ENCODE results near the gene MANF. TPM values are rescaled to one million over a fixed set of nuclear protein-coding genes. Genes with fewer than 3 reads are reported as not detected.

Gene MANF
- total RNA-seq, 2 experiments from 2014 or later, result 157 to 159 TPM

DNA sequence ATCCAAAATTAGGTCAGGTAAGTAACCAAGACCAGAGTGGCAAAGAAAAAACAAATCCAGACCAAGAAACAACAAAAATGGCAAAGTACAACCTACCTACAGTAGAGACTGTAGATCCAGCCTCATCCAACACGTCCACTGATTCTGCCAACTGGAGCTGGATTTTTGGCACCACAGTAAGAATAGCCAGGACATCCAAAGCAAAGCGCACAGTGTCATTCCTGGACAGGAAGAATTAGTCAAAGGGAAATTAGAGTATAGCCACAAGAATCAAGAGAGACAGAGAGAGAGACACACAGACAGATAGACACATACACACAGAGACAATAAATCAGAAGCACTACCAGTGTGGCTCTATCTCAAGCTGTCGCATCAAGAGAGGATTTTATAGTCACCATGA, 37.1 kb downstream of the MANF start:
- Mint-ChIP-seq H3K9me3 (no peaks in the 10 kb centered on the region), H3K27me3 (no peaks in the 10 kb centered on the region), H3K36me3 (peaks cover 7% of the 10 kb centered on the region), H3K4me3 (no peak overlapping the region), H3K27ac (no peak overlapping the region), H3K4me1 (no peaks in the 10 kb centered on the region)
- no peak for DNase-seq

DNA sequence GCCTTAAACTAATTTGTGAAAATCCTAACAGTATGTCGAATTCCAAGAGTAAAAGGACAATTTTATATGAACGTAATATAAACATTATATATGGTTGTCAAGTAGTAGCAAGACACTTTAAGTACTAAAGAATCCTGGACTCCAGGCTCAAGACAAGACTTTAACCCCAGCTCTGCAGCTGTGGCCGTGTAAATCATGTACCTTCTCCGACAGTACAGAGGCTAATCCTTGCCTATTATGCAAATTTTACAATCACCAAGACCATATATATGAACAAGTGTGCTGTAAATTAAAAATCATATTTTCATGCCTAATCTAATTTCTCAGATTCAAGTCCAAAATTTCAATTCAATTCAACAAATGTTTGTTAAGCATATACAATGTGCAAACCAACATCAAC, 41.8 kb downstream of the MANF start:
- Mint-ChIP-seq H3K4me1 (no peaks in the 10 kb centered on the region), H3K36me3 (peaks cover 14% of the 10 kb centered on the region), H3K27me3 (no peaks in the 10 kb centered on the region), H3K27ac (no peak overlapping the region), H3K4me3 (no peak overlapping the region), H3K9me3 (no peaks in the 10 kb centered on the region)
- DNase-seq, result no peak

DNA sequence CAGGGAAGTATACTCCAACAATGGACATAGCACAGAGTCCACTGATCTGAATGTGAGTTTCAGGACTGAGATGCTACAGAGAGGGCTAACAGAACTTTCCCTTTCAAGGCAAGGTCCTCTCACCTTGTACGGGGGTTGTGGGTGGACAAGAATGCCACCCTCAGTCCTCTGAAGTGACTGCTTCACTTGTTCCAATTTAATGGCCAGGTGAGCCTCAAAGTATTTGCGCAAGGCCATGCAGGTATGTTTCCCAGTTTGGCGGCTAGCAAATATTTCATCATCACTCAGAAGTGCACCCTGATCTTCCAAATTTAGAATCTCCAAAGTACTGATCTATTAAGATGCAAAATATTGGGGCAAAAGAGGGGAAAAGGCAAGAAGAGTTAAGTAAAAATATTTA, 44.0 kb downstream of the MANF start:
- Mint-ChIP-seq H3K27me3 (no peaks in the 10 kb centered on the region), H3K4me1 (no peaks in the 10 kb centered on the region), H3K9me3 (no peaks in the 10 kb centered on the region), H3K4me3 (no peak overlapping the region), H3K36me3 (peaks cover 15% of the 10 kb centered on the region), H3K27ac (no peak overlapping the region)
- no peak for DNase-seq

DNA sequence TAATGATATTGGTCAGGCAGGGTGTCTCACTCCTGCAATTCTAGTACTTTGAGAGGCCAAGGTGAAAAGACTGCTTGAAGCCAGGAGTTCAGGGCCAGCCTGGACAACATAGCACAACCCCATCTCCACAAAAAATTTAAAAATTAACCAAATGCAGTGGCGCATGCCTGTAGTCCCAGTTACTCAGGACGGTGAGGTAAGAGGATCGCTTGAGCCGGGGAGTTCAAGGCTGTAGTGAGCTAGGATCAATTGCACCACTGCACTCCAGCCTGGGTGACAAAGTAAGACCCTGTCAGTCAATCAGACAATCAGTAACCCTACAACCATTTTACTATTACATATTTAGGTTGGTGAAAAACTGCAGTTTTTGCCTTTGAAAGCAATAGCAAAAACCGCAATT, 49.0 kb downstream of the MANF start:
- Mint-ChIP-seq H3K9me3 (no peaks in the 10 kb centered on the region), H3K36me3 (peaks cover 8% of the 10 kb centered on the region), H3K4me1 (peaks cover 5% of the 10 kb centered on the region), H3K27ac (no peak overlapping the region), H3K27me3 (no peaks in the 10 kb centered on the region), H3K4me3 (no peak overlapping the region)
- no peak for DNase-seq

DNA sequence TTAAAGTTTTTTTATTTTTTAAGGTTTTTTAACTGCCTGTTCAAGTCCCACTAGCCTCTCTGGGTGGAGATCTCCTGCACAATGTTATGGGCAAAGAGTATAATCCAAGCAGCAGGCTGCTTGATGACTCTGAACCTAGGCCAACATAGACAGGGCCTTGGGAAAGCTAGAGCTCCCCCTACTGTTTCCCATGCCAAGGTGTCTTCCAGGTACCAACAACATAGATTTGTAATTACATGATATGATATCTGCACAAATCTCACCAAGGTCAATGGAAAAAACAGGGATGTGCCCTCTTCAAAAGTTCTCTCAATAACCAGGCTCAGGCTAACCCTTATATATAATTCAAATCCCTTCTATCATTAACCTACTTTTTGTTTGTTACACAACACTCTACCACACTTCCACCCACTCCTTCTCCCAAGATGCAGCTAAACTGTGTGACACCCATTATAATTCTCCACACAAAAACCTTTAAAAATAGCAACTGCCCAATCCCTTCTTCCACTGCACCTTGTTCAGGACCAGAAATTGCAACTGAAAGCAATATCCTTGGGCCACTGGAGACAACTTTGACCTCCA, 49.7 kb downstream of the MANF start:
- H3K4me1 Mint-ChIP-seq, result peaks cover 5% of the 10 kb centered on the region
- no peaks in the 10 kb centered on the region for H3K27me3 Mint-ChIP-seq
- no peak overlapping the region for H3K27ac Mint-ChIP-seq
- DNase-seq, result peak; percentile 22
- no peak overlapping the region for H3K4me3 Mint-ChIP-seq
- no peaks in the 10 kb centered on the region for H3K9me3 Mint-ChIP-seq
- peaks cover 6% of the 10 kb centered on the region for H3K36me3 Mint-ChIP-seq

DNA sequence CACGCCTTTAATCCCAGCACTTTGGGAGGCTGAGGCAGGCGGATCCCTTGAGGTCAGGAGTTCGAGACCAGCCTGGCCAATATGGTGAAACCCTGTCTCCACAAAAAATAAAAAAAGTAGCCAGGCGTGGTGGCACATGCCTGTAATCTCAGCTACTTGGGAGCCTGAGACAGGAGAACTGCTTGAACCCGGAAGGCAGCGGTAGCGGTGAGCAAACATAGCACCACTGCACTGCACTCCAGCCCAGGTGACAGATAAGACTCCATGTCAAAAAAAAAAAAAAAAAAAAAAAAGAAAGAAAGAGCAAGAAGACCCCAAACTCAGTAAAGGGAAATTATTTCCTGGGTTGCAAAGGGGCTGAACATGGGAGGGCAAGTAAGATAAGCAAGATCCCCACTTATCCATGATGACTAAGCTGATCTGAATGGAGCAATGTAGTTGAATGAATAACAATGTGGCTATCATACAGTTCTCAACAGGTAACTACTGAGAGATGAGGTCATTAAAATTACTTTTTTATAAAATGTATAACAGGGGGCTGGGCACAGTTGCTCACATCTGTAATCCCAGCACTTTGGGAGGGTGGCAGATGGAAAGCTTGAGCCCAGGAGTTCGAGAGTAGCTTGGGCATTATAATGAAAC, 52.0 kb downstream of the MANF start:
- Mint-ChIP-seq H3K4me3 (no peak overlapping the region), H3K27me3 (no peaks in the 10 kb centered on the region), H3K4me1 (peaks cover 5% of the 10 kb centered on the region), H3K9me3 (no peaks in the 10 kb centered on the region), H3K36me3 (peaks cover 16% of the 10 kb centered on the region), H3K27ac (no peak overlapping the region)
- DNase-seq, result no peak

Other genes with a start within 250 kb of the MANF start
- gene RBM15B, start 6.0 kb downstream of the MANF start, total RNA-seq, result 10 to 100 TPM; 34.5 to 35.6 TPM
- gene DCAF1, start 114.7 kb downstream of the MANF start, total RNA-seq, result 10 to 100 TPM; 40.7 to 42.4 TPM
- gene RAD54L2, start 153.4 kb downstream of the MANF start, total RNA-seq, result 10 to 100 TPM; 26.4 to 28.0 TPM